Nephron progenitor cell (in vitro differentiated cells): ENCODE results near the gene MRPS17.

Experiments used
- DNase-seq: peaks from one replicate; pipeline ENCODE4 v3.0.0; 2021
- H3K27ac Mint-ChIP-seq: 2 replicates; pipeline ENCODE4 v1.8.0; 2021; ENCODE audit warnings: mild to moderate bottlenecking, moderate library complexity, mixed read lengths
- H3K27me3 Mint-ChIP-seq: 2 replicates; pipeline ENCODE4 v1.8.0; 2021; ENCODE audit warnings: mild to moderate bottlenecking, low read depth, mixed read lengths; ENCODE audit not compliant: poor library complexity
- H3K36me3 Mint-ChIP-seq: 2 replicates; pipeline ENCODE4 v1.8.0; 2021; ENCODE audit warnings: low read depth, mixed read lengths
- H3K4me1 Mint-ChIP-seq: 2 replicates; pipeline ENCODE4 v1.8.0; 2021; ENCODE audit warnings: mixed read lengths
- H3K4me3 Mint-ChIP-seq: 2 replicates; pipeline ENCODE4 v1.8.0; 2021; ENCODE audit warnings: mild to moderate bottlenecking, moderate library complexity, mixed read lengths
- H3K9me3 Mint-ChIP-seq: 2 replicates; pipeline ENCODE4 v1.8.0; 2021; ENCODE audit warnings: mild to moderate bottlenecking, moderate library complexity, mixed read lengths
- CTCF ChIP-seq: fragments of 200-600 bp; sonication (generic); IDR thresholded peaks from 2 replicates; pipeline ENCODE4 v1.5.0; 2021; ENCODE audit warnings: antibody characterized with exemption

MRPS17 gene

GRCh38 chr7:55951637-55952351 lies at the start of gene MRPS17:
Gene MRPS17, plus strand, starts transcription at chr7:55951877. Its CDS starts 1,319 bp downstream, at chr7:55953196.
- Mint-ChIP-seq H3K4me3 (peak within 1 kb of the TSS; percentile 97), H3K27ac (peak within 1 kb of the TSS; percentile 98), H3K9me3 (peaks cover 19% of the 10 kb centered on the region), H3K27me3 (peaks cover 3% of the 10 kb centered on the region), H3K4me1 (peaks cover 16% of the 10 kb centered on the region), H3K36me3 (peaks cover 45% of the 10 kb centered on the region)
- peak; percentile 85 for DNase-seq
- TF ChIP-seq CTCF, result no peak

GRCh38 chr7:55903985-55904759 lies 47.5 kb upstream of the MRPS17 start:
- DNase-seq, result no peak
- Mint-ChIP-seq H3K36me3 (peaks cover 75% of the 10 kb centered on the region), H3K27me3 (no peaks in the 10 kb centered on the region), H3K4me3 (no peak overlapping the region), H3K27ac (no peak overlapping the region), H3K9me3 (peaks cover 56% of the 10 kb centered on the region), H3K4me1 (no peaks in the 10 kb centered on the region)
- no peak for TF ChIP-seq CTCF

GRCh38 chr7:55912748-55913158 lies 38.9 kb upstream of the MRPS17 start:
- no peak for DNase-seq
- Mint-ChIP-seq H3K27me3 (no peaks in the 10 kb centered on the region), H3K36me3 (peaks cover 87% of the 10 kb centered on the region), H3K27ac (no peak overlapping the region), H3K9me3 (peaks cover 19% of the 10 kb centered on the region), H3K4me1 (no peaks in the 10 kb centered on the region), H3K4me3 (no peak overlapping the region)
- no peak for TF ChIP-seq CTCF

- H3K4me3 Mint-ChIP-seq, result no peak overlapping the region
- H3K9me3 Mint-ChIP-seq, result peaks cover 28% of the 10 kb centered on the region
- H3K36me3 Mint-ChIP-seq, result peaks cover 82% of the 10 kb centered on the region
- no peaks in the 10 kb centered on the region for H3K4me1 Mint-ChIP-seq
- DNase-seq, result no peak
- no peak overlapping the region for H3K27ac Mint-ChIP-seq
- H3K27me3 Mint-ChIP-seq, result no peaks in the 10 kb centered on the region
- TF ChIP-seq CTCF, result no peak
Measured at GRCh38 chr7:55917771-55918170, 33.9 kb upstream of the MRPS17 start.

- Mint-ChIP-seq H3K4me1 (no peaks in the 10 kb centered on the region), H3K9me3 (peaks cover 36% of the 10 kb centered on the region), H3K36me3 (peaks cover 85% of the 10 kb centered on the region), H3K4me3 (no peak overlapping the region), H3K27ac (no peak overlapping the region), H3K27me3 (no peaks in the 10 kb centered on the region)
- TF ChIP-seq CTCF, result no peak
- no peak for DNase-seq
Measured at GRCh38 chr7:55928006-55928767, 23.5 kb upstream of the MRPS17 start.
